NCI-H2171 treated with DMSO at 0.1 percent for 48 hours (cell line): ENCODE data around the gene DUOXA2.

Experiments
- DNase-seq: peaks from one replicate; lab custom pipeline; 2025; lab: John Stamatoyannopoulos, UW

The DUOXA2 gene

DNA sequence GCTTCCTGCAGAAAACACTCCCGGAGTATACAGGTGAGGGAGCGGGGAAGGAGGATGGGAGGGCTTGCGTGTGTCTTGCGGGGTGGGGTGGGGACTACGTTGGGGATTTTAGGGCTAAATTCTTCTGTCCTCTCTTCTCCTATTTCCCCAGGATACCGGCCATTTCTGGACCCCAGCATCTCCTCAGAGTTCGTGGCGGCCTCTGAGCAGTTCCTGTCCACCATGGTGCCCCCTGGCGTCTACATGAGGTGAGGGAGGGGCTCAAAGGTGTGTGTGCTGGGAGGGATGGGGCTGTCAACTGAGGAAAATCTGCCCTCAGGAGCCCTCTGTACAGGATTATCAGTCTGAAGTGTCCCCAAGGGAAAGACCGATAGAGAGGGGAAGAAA lies 22.2 kb downstream of the DUOXA2 start:
- DNase-seq: no peak

- DNase-seq: no peak
Measured at GRCh38 chr15:45137703-45138102, 23.6 kb downstream of the DUOXA2 start.

DNA sequence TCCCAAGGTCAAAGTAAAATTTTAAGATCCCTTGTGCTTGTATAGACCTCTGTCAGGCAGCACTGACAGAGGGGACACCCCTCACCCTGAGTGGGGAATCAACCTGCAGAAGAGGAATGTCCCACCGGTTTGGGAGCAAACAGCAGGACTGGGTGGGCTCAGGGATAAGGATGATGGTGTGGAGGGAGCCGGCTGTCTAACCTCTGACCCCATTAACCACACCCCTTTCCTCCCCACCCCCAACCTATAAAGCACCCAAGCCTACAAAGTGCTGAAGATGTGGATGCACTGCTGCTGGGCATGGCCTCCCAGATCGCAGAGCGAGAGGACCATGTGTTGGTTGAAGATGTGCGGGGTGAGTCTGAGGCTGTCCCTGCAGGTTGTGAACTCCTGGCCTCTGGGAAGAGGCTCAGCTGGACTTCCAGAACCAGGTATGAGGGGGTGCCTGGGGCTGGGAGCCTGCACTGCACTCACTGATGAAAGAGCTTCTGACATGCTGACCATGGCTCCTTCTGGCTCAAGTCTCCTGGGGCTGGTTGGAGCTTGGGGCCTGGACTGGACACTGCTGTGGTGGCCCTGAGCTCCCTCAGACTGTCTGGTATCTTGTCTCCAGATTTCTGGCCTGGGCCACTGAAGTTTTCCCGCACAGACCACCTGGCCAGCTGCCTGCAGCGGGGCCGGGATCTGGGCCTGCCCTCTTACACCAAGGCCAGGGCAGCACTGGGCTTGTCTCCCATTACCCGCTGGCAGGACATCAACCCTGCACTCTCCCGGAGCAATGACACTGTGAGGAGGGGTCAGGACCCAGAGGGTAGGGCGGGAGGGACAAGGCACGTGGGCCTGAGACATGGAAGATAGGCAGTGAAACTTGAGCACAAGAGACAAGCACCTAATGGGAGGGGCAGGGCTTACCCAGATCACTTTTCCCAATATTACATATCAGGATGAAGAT lies 25.0 kb downstream of the DUOXA2 start:
- no peak for DNase-seq

DNA sequence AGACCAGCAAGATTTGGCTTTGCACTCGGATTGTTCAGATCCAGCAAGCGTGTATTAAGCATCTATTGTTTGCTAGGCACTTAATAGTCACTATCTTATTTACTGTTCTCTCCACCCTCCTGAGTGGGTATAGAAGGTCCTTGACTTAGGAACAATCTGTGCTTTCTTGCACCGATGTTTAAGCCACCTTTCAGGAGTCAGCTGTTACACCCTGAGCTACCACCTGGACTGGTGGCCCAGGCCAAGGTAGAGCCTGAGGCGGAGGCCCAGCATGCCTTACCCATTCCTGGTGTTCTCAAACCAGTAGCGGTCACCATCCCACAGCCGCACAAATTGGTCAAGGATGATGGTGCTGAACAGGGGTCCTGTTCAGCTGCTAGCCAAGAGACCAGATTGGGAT lies 25.6 kb downstream of the DUOXA2 start:
- no peak for DNase-seq

DNA sequence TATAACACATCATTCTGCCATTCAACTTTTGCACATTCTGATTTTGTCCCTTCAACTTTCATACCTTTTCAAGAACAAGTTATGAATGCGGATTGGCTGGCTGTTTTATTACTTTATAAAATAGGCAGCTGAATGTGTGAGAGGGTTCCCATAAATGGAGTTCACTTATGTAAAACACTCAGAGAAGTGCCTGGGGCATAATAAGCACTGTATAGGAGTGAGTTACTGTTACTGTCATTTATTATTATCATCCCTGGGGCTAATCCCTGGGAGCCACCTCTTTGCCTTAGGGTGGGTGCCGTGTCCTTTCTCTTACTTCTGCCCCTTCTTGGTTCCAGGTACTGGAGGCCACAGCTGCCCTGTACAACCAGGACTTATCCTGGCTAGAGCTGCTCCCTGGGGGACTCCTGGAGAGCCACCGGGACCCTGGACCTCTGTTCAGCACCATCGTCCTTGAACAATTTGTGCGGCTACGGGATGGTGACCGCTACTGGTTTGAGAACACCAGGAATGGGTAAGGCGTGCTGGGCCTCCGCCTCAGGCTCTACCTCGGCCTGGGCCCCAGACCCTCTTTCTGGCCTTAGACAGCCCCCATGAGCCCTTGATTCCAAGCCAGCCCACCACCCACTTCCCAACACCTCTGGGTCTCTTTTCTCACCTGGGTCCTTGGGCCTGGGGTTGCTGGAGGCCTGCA lies 26.6 kb downstream of the DUOXA2 start:
- DNase-seq: no peak

- no peak for DNase-seq
Measured at GRCh38 chr15:45141386-45141785, 27.3 kb downstream of the DUOXA2 start.

- no peak for DNase-seq
Measured at GRCh38 chr15:45143056-45143455, 28.9 kb downstream of the DUOXA2 start.

GRCh38 chr15:45143946-45144345 lies 29.8 kb downstream of the DUOXA2 start:
- DNase-seq: no peak

GRCh38 chr15:45144775-45145174 lies 30.6 kb downstream of the DUOXA2 start:
- DNase-seq: peak; percentile 29

GRCh38 chr15:45146405-45146804 lies 32.3 kb downstream of the DUOXA2 start:
- no peak for DNase-seq

GRCh38 chr15:45147606-45148005 lies 33.5 kb downstream of the DUOXA2 start:
- no peak for DNase-seq

DNA sequence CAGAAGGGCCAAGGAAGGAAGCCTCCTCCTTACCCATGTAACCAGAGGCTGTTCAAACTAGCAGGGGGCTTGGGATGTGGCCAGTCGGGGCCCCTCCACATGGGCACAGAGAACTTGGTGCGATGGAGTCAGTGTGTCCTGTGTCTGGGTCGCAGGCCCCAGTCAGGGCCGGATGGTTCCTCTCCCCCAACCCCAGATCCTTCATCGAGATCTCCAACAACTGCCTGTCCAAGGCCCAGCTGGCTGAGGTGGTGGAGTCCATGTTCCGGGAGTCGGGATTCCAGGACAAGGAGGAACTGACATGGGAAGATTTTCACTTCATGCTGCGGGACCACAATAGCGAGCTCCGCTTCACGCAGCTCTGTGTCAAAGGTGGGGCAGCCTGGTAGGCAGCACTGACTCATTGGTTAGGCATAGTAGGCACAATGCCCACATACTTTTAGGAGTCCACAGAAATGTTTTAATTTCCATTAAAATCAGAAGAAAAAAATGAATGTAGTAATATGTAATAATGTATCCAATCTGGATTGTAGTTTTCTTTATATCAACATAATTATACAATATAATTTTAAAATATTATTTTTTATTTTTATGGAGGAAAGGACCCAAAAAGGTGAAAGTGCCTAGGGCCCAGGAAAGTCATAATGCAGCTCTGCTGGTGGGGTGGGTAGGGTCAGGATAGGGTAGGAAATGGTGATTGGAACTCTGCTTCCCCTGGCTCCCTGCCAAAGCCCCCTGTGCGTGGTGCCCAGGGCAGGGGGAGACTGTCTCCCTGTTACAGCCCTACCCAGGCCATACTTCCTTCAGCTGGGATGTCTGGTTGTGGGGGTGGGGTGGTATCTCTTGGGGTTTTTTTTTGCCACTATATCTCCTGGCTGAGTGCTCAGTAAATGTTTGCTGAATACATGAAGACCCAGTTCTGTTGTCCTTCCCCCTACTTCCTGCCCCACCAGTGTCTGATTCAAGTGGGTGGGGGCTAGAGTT lies 34.2 kb downstream of the DUOXA2 start:
- DNase-seq: no peak

GRCh38 chr15:45149060-45149459 lies 34.9 kb downstream of the DUOXA2 start:
- no peak for DNase-seq

GRCh38 chr15:45150481-45150880 lies 36.4 kb downstream of the DUOXA2 start:
- DNase-seq: no peak

GRCh38 chr15:45150997-45151396 lies 36.9 kb downstream of the DUOXA2 start:
- no peak for DNase-seq

DNA sequence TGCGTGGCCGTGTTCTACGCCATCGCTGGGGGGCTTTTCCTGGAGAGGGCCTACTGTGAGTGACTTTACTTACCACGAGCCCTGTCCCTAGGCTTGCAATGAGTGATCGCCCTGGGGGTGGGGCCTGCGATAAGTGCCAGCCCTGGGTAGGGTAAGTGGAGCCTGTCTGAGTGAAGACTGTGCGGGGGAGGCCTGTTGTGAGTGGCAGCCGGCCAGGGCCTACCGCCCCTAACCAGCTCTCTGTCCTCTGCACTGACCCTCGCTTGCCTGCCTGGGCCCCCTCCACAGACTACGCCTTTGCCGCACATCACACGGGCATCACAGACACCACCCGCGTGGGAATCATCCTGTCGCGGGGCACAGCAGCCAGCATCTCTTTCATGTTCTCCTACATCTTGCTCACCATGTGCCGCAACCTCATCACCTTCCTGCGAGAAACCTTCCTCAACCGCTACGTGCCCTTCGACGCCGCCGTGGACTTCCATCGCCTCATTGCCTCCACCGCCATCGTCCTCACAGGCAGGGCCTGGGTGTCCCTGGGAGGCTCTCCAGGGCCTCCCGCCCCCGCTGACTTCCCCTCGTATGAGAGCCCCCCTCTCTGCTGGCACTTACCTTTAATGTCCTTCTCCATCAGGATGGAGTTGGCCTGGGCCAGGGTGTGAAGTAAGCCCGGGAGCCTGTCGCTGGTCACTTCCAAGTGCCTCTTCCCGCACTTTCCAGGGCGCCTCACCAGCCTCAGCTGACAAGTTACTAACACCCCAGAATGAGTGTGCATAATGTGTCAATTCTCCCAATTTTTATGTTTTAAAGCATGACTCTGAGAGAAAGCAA lies 38.1 kb downstream of the DUOXA2 start:
- DNase-seq: no peak

GRCh38 chr15:45155739-45156138 lies 41.6 kb downstream of the DUOXA2 start:
- DNase-seq: no peak

DNA sequence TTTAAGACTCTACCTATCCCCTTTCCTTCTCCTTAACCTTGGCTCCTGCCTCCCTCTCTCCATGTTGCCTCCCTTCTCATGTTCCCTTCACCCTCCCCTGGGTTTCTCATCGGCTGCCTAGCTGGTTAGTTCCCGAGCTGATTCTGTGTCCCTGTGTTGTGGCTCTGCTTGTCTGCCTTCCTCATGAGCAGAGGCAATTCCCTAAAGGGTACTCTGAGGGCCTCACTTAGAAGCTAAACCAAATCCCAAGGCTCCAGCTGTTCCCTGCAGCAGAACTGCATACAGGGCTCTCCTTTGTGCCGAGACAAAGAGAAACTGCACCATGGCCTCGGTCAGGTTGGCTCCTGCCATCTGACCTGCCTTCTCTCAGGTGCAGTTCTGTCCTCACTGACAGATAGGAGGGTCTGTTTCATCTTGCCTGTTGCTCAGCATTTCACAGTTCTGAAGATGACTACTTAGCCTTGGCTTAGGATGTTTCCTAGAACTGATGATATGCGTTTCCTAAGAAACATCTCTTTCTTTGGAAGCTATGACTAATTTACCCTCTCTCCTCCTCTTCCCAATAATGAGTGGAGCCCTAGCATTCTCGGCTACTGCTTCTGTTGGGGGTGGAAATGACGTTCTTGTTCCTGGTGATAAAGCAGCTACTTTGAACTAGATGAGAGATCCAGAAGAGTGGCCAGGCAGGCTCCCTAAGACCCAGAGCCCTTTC lies 42.8 kb downstream of the DUOXA2 start:
- DNase-seq: peak; percentile 77

- DNase-seq: no peak
Measured at GRCh38 chr15:45157974-45158373, 43.8 kb downstream of the DUOXA2 start.

- no peak for DNase-seq
Measured at GRCh38 chr15:45161666-45162065, 47.5 kb downstream of the DUOXA2 start.
